ENCODE data around the gene ST3GAL5.

GRCh38 chr2:85847051-85847588 lies 41.7 kb downstream of the ST3GAL5 start:
- TF ChIP-seq POLR2A (IDR thresholded peaks at IDR 0.05) (no peak), CTCF (IDR thresholded peaks at IDR 0.05) (no peak), EP300 (IDR thresholded peaks at IDR 0.05) (no peak)
